K562 (cell line): ENCODE measurements around the gene PLXND1. TPM values are rescaled to one million over a fixed set of nuclear protein-coding genes. Genes with fewer than 3 reads are reported as not detected.
A peak's percentile ranks its signal among the peaks of the same experiment; 100 is the strongest.

ENCODE experiments used
- ATAC-seq: fragments of 200-7000 bp; cut with Tn5 transposase; 3 replicates; pipeline ENCODE4 v1.9.1; 2020; ENCODE audit warnings: moderate library complexity
- BruUV-seq: library from RNA; stranded (reverse); fragments of 400-500 nt; replicated peaks from 2 replicates; lab custom pipeline; 2021; lab: Mats Ljungman, UMichigan
- CTCF ChIA-PET: fragments of 300-600 bp; formaldehyde crosslinking; extraction: SDS; loops from one replicate; lab custom pipeline; 2021; ENCODE audit warnings: low intra/inter-chr PET ratio; lab: Yijun Ruan, JAX
- POLR2A ChIA-PET: fragments of 300-600, 350-650 bp; sonication (Branson Sonifier 250); formaldehyde crosslinking; extraction: SDS; loops from one replicate; lab custom pipeline; 2021; ENCODE audit warnings: antibody characterized with exemption, inconsistent platforms; lab: Yijun Ruan, JAX
- DNase-seq, 4 experiments: peaks; one replicate each; pipeline versions ENCODE4 v3.0.0 to v3.0.0-alpha.2; 2011 to 2018; ENCODE audit warnings: low spot score in 3 of 4, mixed read lengths in 3 of 4; ENCODE audit errors: extremely low read depth in 1 of 4
- FAIRE-seq: peaks from 2 replicates; lab custom pipeline; 2011; peaks lifted over from hg19 to GRCh38; lab: Jason Lieb, UNC
- H2AFZ ChIP-seq: 2 replicates; pipeline ENCODE4 v1.6.0; 2011; ENCODE audit warnings: low read depth, low read length, control low read depth, inconsistent platforms
- H3K27ac ChIP-seq: fragments of 200-600 bp; 3 replicates; pipeline ENCODE4 v1.8.0; 2011; ENCODE audit warnings: low read depth, mild to moderate bottlenecking, control low read depth, inconsistent platforms, low read length, moderate library complexity, mixed read lengths; ENCODE audit errors: extremely low read depth
- H3K27me3 ChIP-seq, 2 experiments: fragments of 300-600 bp in 1 of 2; 2 replicates in 1 of 2; 3 replicates in 1 of 2; pipeline versions ENCODE4 v1.6.0 to v1.8.0; 2011; ENCODE audit warnings: inconsistent platforms in 2 of 2, low read length in 2 of 2, mild to moderate bottlenecking in 1 of 2, mixed read lengths in 1 of 2, moderate library complexity in 1 of 2; ENCODE audit not compliant: control insufficient read depth in 2 of 2, insufficient read depth in 2 of 2
- H3K36me3 ChIP-seq: fragments of 300-600 bp; 3 replicates; pipeline ENCODE4 v1.8.0; 2011; ENCODE audit warnings: mild to moderate bottlenecking, low read length, inconsistent platforms; ENCODE audit not compliant: control insufficient read depth, insufficient read depth
- H3K4me1 ChIP-seq, 2 experiments: fragments of 200-600 bp in 1 of 2; replicated peaks in 1 of 2; 2 replicates in 1 of 2; 3 replicates in 1 of 2; pipeline versions ENCODE4 v1.5.1 to v1.8.0; 2011; ENCODE audit warnings: inconsistent platforms in 2 of 2, low read length in 2 of 2, mild to moderate bottlenecking in 1 of 2, mixed read lengths in 1 of 2, moderate library complexity in 1 of 2; ENCODE audit not compliant: control insufficient read depth in 2 of 2, insufficient read depth in 2 of 2
- H3K4me2 ChIP-seq: 2 replicates; pipeline ENCODE4 v1.6.1; 2011; ENCODE audit warnings: low read length, control low read depth, inconsistent platforms, mixed read lengths; ENCODE audit not compliant: insufficient read depth
- H3K4me3 ChIP-seq: fragments of 200-600 bp; sonication (generic), shearing (Covaris generic); 2 replicates; pipeline ENCODE4 v1.5.1; 2016; ENCODE audit warnings: control low read depth, inconsistent platforms
- H3K79me2 ChIP-seq: fragments of 200-600 bp; 3 replicates; pipeline ENCODE4 v1.8.0; 2011; ENCODE audit warnings: low read length, inconsistent platforms; ENCODE audit not compliant: control insufficient read depth, insufficient read depth
- H3K9ac ChIP-seq, 2 experiments: 2 replicates each; pipeline versions ENCODE4 v1.6.0 to v1.6.1; 2011; ENCODE audit warnings: low read depth in 2 of 2, low read length in 2 of 2, control low read depth in 1 of 2, inconsistent platforms in 1 of 2, mild to moderate bottlenecking in 1 of 2, mixed read lengths in 1 of 2; ENCODE audit not compliant: insufficient read depth in 1 of 2
- H3K9me1 ChIP-seq: one replicate; pipeline ENCODE4 v1.6.0; 2011; ENCODE audit warnings: inconsistent platforms, mild to moderate bottlenecking, low read length, moderate library complexity; ENCODE audit not compliant: control insufficient read depth, insufficient read depth
- H3K9me3 ChIP-seq: replicated peaks from 2 replicates; pipeline ENCODE4 v1.5.1; 2011; ENCODE audit warnings: low read depth, low read length, inconsistent platforms; ENCODE audit not compliant: control insufficient read depth, insufficient read depth
- H4K20me1 ChIP-seq: replicated peaks from 2 replicates; pipeline ENCODE4 v1.6.1; 2011; ENCODE audit warnings: low read length, inconsistent platforms, mixed read lengths; ENCODE audit not compliant: control insufficient read depth, insufficient read depth
- ADNP ChIP-seq: fragments of 200-800 bp; sonication (Bioruptor generic); IDR thresholded peaks from 2 replicates; pipeline ENCODE4 v1.6.1; 2016; ENCODE audit warnings: missing genetic modification characterization, missing compliant biosample characterization
- BCOR ChIP-seq: fragments of 450-650 bp; IDR thresholded peaks from 2 replicates; pipeline ENCODE4 v1.6.1; 2016
- ETV6 ChIP-seq, 3 experiments: fragments of 150-350 bp in 1 of 3; sonication (generic) in 1 of 3; formaldehyde crosslinking in 1 of 3; IDR thresholded peaks; 2 replicates each; pipeline versions ENCODE4 v1.6.1 to v1.8.0; 2014 to 2022; ENCODE audit warnings: borderline replicate concordance in 2 of 3, low read depth in 2 of 3, antibody characterized with exemption in 1 of 3, low read length in 1 of 3, mild to moderate bottlenecking in 1 of 3, missing genetic modification reagents in 1 of 3
- HDAC3 ChIP-seq: fragments of 450-650 bp; IDR thresholded peaks from 2 replicates; pipeline ENCODE4 v1.6.1; 2018; ENCODE audit warnings: borderline replicate concordance, mild to moderate bottlenecking, moderate library complexity; ENCODE audit not compliant: partially characterized antibody
- HDGF ChIP-seq: fragments of 450-650 bp; IDR thresholded peaks from 2 replicates; pipeline ENCODE4 v1.6.1; 2016
- RBM25 ChIP-seq: fragments of 200-400 bp; formaldehyde crosslinking; IDR thresholded peaks from 2 replicates; pipeline ENCODE4 v1.6.1; 2018; ENCODE audit warnings: low read length, low read depth, moderate library complexity; ENCODE audit not compliant: severe bottlenecking
- ZFP36 ChIP-seq: fragments of 150-350 bp; IDR thresholded peaks from 2 replicates; pipeline ENCODE4 v1.6.1; 2018; ENCODE audit warnings: low read length, low read depth; ENCODE audit not compliant: partially characterized antibody
- WGBS: fragments of 100-300 bp; shearing (Covaris generic); methylation state at CpG from one replicate; pipeline ENCODE4 v1.1.6; 2016; ENCODE audit warnings: low coverage, mixed read lengths; ENCODE audit not compliant: insufficient coverage; ENCODE audit errors: missing lambda C conversion rate; 5-methylcytosine and 5-hydroxymethylcytosine counted together
- in situ Hi-C: fragments of 300-500 bp; cut with MboI; formaldehyde crosslinking; loops from 4 replicates; pipeline ENCODE4 v1.15.0; 2018; ENCODE audit warnings: inconsistent platforms, mixed read lengths
- intact Hi-C: fragments of 100-400 bp; cut with micrococcal nuclease; formaldehyde crosslinking; loops from 2 replicates; pipeline ENCODE4 v1.14.2; 2022
- polyA plus RNA-seq, 8 experiments: library from polyadenylated mRNA; depleted of rRNA in 4 of 8; stranded (reverse) in 5 of 8; unstranded in 3 of 8; fragments of >200 nt; fragmentation: Nextera tagmentation in 2 of 8; fragmentation: Illumina TruSeq in 1 of 8; extraction: Ambion mirVana in 2 of 8; extraction: Trizol in 1 of 8; gene quantifications; 2 replicates each; pipeline versions ENCODE4 v1.2.1 to v1.2.3, GENCODE V29; 2011 to 2014; ENCODE audit warnings: inconsistent platforms in 1 of 8, missing spikeins in 1 of 8
- total RNA-seq, 7 experiments: library from RNA; depleted of rRNA in 6 of 7; stranded (reverse); fragments of >200 nt in 6 of 7; fragmentation: Illumina TruSeq in 2 of 7; extraction: Trizol in 2 of 7; gene quantifications; 2 replicates each; pipeline versions ENCODE4 v1.2.1 to v1.2.3, GENCODE V29; 2011 to 2021; ENCODE audit warnings: low replicate concordance in 1 of 7

Gene PLXND1
- total and polyA plus RNA-seq, 9 of the 15 experiments (the other 6 are each of a cell fraction or from before 2014, with no cell fraction given), result 0.34 to 28.8 (median 14.0) TPM

DNA sequence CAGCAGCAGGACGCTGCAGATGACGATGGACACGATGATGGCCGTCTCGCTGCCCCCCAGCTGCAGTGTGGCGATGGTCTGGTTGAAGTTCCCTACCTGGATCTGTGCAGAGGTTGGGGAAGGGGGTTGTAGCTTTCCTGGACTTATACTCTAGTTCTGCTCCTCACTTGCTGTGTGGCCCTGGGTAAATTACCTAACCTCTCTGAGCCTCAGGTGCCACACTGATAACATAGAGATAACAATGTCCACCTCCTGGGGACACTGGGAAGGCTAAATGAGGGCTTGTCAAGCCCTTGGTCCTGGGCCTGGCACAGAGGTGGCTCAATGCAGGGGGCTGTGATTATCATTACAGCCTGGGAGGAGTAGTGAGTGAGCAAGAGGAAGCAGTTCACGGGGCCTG, 36.6 kb downstream of the PLXND1 start:
- in situ Hi-C loops, result no loop called here
- H4K20me1 ChIP-seq, result no peaks in the 10 kb centered on the region
- H3K27me3 ChIP-seq, result no peaks in the 10 kb centered on the region
- no TSS peak for BruUV-seq
- no peak overlapping the region for H3K9ac ChIP-seq
- no peaks in the 10 kb centered on the region for H3K9me3 ChIP-seq
- ChIA-PET CTCF (no interaction called here), POLR2A (no interaction called here)
- peaks cover 0 to 16% of the 10 kb centered on the region in 2 experiments; a peak in 2 of 5 replicates for H3K4me1 ChIP-seq
- H3K4me2 ChIP-seq, result no peak overlapping the region
- WGBS, result no CpG with 5 or more reads among the region's 7 CpGs
- H3K4me3 ChIP-seq, result no peak overlapping the region
- DNase-seq, result no peak
- no peak overlapping the region for H3K27ac ChIP-seq
- H2AFZ ChIP-seq, result no peak overlapping the region
- peaks cover 6% of the 10 kb centered on the region; the same call in 1 of the 3 replicates for H3K36me3 ChIP-seq
- TF ChIP-seq RBM25 (peak; percentile 67), HDGF (no peak), ZFP36 (peak; percentile 79), BCOR (peak; percentile 53; the same call in 1 of the 2 replicates), HDAC3 (no peak), ETV6 (IDR thresholded peaks at IDR 0.05; ENCODE audit: borderline replicate concordance in 1 of 2, low read depth in 2 of 2, low read length in 1 of 2) (no peak), ETV6 (CRISPR knock-in tag; IDR thresholded peaks at IDR 0.05; ENCODE audit: borderline replicate concordance) (no peak), ADNP (tag) (0 out of 2 replicates have a peak, but pooled peaks have one; percentile 29)
- TF ChIP-seq, all 486 proteins: peak for 4
- ATAC-seq (no peak), FAIRE-seq (no peak)
- Histone ChIP-seq H3K79me2 (no peaks in the 10 kb centered on the region), H3K9me1 (no peaks in the 10 kb centered on the region)
- intact Hi-C loops, result no loop called here
